ENCODE measurements around the gene MACROD2. TPM values are rescaled to one million over a fixed set of nuclear protein-coding genes. Genes with fewer than 3 reads are reported as not detected.

Gene MACROD2
- total and polyA plus RNA-seq, 2 of the 4 experiments (the other 2 are of a cell fraction) = not detected

DNA sequence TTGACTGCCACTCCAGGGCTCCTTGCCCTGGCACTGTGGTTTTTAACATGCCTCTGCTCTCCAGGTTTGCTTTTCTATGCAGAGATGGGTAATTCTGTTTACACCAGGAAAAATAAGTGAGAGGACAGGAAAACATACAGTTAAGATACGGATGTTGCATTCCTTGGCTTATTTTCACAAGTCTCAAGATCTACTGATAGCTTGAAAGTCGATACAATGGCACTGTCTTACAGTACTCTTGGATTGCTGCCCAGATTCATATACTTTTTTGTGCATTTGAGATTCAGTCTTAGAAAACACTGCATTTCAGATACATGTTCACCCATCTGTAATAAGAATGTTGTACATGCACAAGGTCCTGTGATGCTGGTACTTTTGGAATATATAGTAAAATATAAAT lies 501.7 kb downstream of the MACROD2 start:
- Histone ChIP-seq H2AK5ac (ENCODE audit: low read depth, low read length) (no peak overlapping the region), H2AFZ (replicated peaks; ENCODE audit: low read length, poor library complexity) (no peak overlapping the region), H3K56ac (ENCODE audit: extremely low read depth, insufficient read depth, low read length) (no peak overlapping the region), H3K4me3 (ENCODE audit: insufficient read depth, low read depth, low read length) (no peak overlapping the region), H3K27me3 (ENCODE audit: control insufficient read depth, insufficient read depth, low read length) (no peaks in the 10 kb centered on the region), H3K18ac (ENCODE audit: low read depth, low read length) (no peak overlapping the region), H2BK120ac (ENCODE audit: low read depth, low read length) (no peak overlapping the region), H3K4me1 (ENCODE audit: control insufficient read depth, insufficient read depth, low read length) (no peaks in the 10 kb centered on the region), H4K91ac (ENCODE audit: insufficient read depth, low read depth, low read length) (no peak overlapping the region), H2BK20ac (ENCODE audit: low read depth, low read length) (no peak overlapping the region), H4K8ac (ENCODE audit: low read depth in 2 of 2, low read length in 2 of 2) (no peak overlapping the region), H4K5ac (ENCODE audit: low read depth, low read length) (no peak overlapping the region), H3K27ac (ENCODE audit: insufficient read depth, low read length) (no peak overlapping the region), H3K4ac (ENCODE audit: low read depth, low read length) (no peak overlapping the region), H3K14ac (replicated peaks; ENCODE audit: low read depth, low read length) (no peak overlapping the region), H2BK5ac (ENCODE audit: low read depth, low read length, poor library complexity, severe bottlenecking) (no peak overlapping the region), H3K23ac (ENCODE audit: low read depth, low read length) (no peak overlapping the region), H3K4me2 (ENCODE audit: low read depth, low read length) (no peak overlapping the region), H3K9me3 (ENCODE audit: control insufficient read depth, insufficient read depth, low read length) (no peaks in the 10 kb centered on the region), H3K9me1 (ENCODE audit: insufficient read depth, low read length) (no peaks in the 10 kb centered on the region), H3K9ac (ENCODE audit: low read depth, low read length) (no peak overlapping the region), H4K20me1 (ENCODE audit: insufficient read depth, low read length) (no peaks in the 10 kb centered on the region), H3K79me1 (ENCODE audit: low read depth in 1 of 2, low read length in 2 of 2) (no peaks in the 10 kb centered on the region), H2AK9ac (replicated peaks; ENCODE audit: low read depth, low read length, poor library complexity) (no peak overlapping the region), H2BK15ac (ENCODE audit: low read depth, low read length) (no peak overlapping the region), H3K36me3 (ENCODE audit: control insufficient read depth, insufficient read depth, low read length) (no peaks in the 10 kb centered on the region)
- in situ Hi-C loops (cut with MboI; ENCODE audit: low sequenced_read_pairs) = no loop called here
- intact Hi-C loops (cut with micrococcal nuclease) = no loop called here
- ATAC-seq (ENCODE audit: low read depth) (no peak), DNase-seq (no peak)
- ChIA-PET CTCF (no interaction called here), POLR2A (ENCODE audit: unreplicated experiment) (no interaction called here)
- no peak for TF ChIP-seq FOS (IDR thresholded peaks at IDR 0.05; ENCODE audit: low read depth, low read length)
- no peak for TF ChIP-seq POLR2A (IDR thresholded peaks at IDR 0.05; ENCODE audit: low read depth, low read length)
- no peak for TF ChIP-seq MXI1 (IDR thresholded peaks at IDR 0.05; ENCODE audit: borderline replicate concordance, low read depth, low read length)
- no peak for TF ChIP-seq RAD21 (IDR thresholded peaks at IDR 0.05; ENCODE audit: low read length)
- TF ChIP-seq BHLHE40 (IDR thresholded peaks at IDR 0.05; ENCODE audit: low read depth, low read length) = no peak
- TF ChIP-seq CEBPB (IDR thresholded peaks at IDR 0.05; ENCODE audit: low read depth, low read length) = no peak
- no peak for TF ChIP-seq SMC3 (IDR thresholded peaks at IDR 0.05; ENCODE audit: low read depth, low read length)
- TF ChIP-seq ELK1 (IDR thresholded peaks at IDR 0.05; ENCODE audit: borderline replicate concordance, low read depth, low read length) = no peak
- TF ChIP-seq NFE2L2 (IDR thresholded peaks at IDR 0.05; ENCODE audit: low read depth, low read length) = no peak
- no peak for TF ChIP-seq CHD1 (IDR thresholded peaks at IDR 0.05; ENCODE audit: low read depth, low read length)
- no CpG with 5 or more reads among the region's 2 CpGs for WGBS, 2 experiments (ENCODE audit: extremely low coverage in 2 of 2, insufficient read length in 1 of 2)
- dilution Hi-C loops (cut with HindIII; ENCODE audit: low sequenced_read_pairs, unreplicated experiment) = no loop called here
- no TSS peak for BruUV-seq (replicated peaks)

Data from IMR-90 (cell line).